ENCODE results near the gene CARNS1.

- TF ChIP-seq CTCF (conservative IDR thresholded peaks at IDR 0.05; ENCODE audit: low read length) (no peak), EZH2phosphoT487 (IDR thresholded peaks at IDR 0.05; ENCODE audit: borderline replicate concordance) (no peak)
Observed at GRCh38 chr11:67466962-67467771, 51.7 kb downstream of the CARNS1 start.

Data from Loucy (cell line).